ENCODE results near the gene CHCHD6. TPM values are rescaled to one million over a fixed set of nuclear protein-coding genes. Genes with fewer than 3 reads are reported as not detected.

Gene CHCHD6
- total and polyA plus RNA-seq, 4 donors: 12.1 to 22.6 (median 17.5) TPM

GRCh38 chr3:126751611-126752302, 47.7 kb downstream of the CHCHD6 start:
- Histone ChIP-seq H3K27ac (ENCODE audit: low read depth in 1 of 2, low read length in 1 of 2) (no peak overlapping the region), H3K4me1 (ENCODE audit: control insufficient read depth in 5 of 5, insufficient read depth in 5 of 5, low read length in 5 of 5) (peaks cover 0 to 26% (median 13%) of the 10 kb centered on the region in 5 donors), H3K9me3 (ENCODE audit: control insufficient read depth in 4 of 4, insufficient read depth in 3 of 4, low read length in 3 of 4) (no peaks in the 10 kb centered on the region), H3K36me3 (ENCODE audit: control insufficient read depth in 4 of 4, insufficient read depth in 4 of 4, low read length in 4 of 4) (no peaks in the 10 kb centered on the region), H3K4me3 (no peak overlapping the region), H3K27me3 (ENCODE audit: control insufficient read depth in 3 of 3, insufficient read depth in 3 of 3, low read length in 2 of 3) (no peaks in the 10 kb centered on the region), H3K9ac (ENCODE audit: insufficient read depth in 1 of 2, low read length in 2 of 2) (no peak overlapping the region)
- 70 to 72% methylated on average over 7 of the region's 7 CpGs for WGBS, 2 donors
- ATAC-seq (ENCODE audit: insufficient read depth, low FRiP score) (no peak), DNase-seq (no peak)
- TF ChIP-seq CTCF (IDR thresholded peaks at IDR 0.05; ENCODE audit: control extremely low read depth, extremely low read depth): no peak

- ATAC-seq (ENCODE audit: insufficient read depth, low FRiP score): peak; percentile 63
- Histone ChIP-seq H3K9me3 (ENCODE audit: control insufficient read depth in 4 of 4, insufficient read depth in 3 of 4, low read length in 3 of 4) (no peaks in the 10 kb centered on the region), H3K4me1 (ENCODE audit: control insufficient read depth in 5 of 5, insufficient read depth in 5 of 5, low read length in 5 of 5) (peaks cover 0 to 21% (median 12%) of the 10 kb centered on the region in 5 donors), H3K9ac (ENCODE audit: insufficient read depth in 1 of 2, low read length in 2 of 2) (no peak overlapping the region), H3K27me3 (ENCODE audit: control insufficient read depth in 3 of 3, insufficient read depth in 3 of 3, low read length in 2 of 3) (no peaks in the 10 kb centered on the region), H3K36me3 (ENCODE audit: control insufficient read depth in 4 of 4, insufficient read depth in 4 of 4, low read length in 4 of 4) (no peaks in the 10 kb centered on the region), H3K27ac (ENCODE audit: low read depth in 1 of 2, low read length in 1 of 2) (peak overlapping the region in 1 of 2 donors; percentile 64), H3K4me3 (no peak overlapping the region)
- TF ChIP-seq CTCF (IDR thresholded peaks at IDR 0.05; ENCODE audit: control extremely low read depth, extremely low read depth): peak; percentile 81
- peak; percentile 84 to 86 (median 84) for DNase-seq
- 54 to 61% methylated on average over 15 of the region's 15 CpGs for WGBS, 2 donors
Observed at GRCh38 chr3:126752303-126753190, 48.5 kb downstream of the CHCHD6 start.

DNA sequence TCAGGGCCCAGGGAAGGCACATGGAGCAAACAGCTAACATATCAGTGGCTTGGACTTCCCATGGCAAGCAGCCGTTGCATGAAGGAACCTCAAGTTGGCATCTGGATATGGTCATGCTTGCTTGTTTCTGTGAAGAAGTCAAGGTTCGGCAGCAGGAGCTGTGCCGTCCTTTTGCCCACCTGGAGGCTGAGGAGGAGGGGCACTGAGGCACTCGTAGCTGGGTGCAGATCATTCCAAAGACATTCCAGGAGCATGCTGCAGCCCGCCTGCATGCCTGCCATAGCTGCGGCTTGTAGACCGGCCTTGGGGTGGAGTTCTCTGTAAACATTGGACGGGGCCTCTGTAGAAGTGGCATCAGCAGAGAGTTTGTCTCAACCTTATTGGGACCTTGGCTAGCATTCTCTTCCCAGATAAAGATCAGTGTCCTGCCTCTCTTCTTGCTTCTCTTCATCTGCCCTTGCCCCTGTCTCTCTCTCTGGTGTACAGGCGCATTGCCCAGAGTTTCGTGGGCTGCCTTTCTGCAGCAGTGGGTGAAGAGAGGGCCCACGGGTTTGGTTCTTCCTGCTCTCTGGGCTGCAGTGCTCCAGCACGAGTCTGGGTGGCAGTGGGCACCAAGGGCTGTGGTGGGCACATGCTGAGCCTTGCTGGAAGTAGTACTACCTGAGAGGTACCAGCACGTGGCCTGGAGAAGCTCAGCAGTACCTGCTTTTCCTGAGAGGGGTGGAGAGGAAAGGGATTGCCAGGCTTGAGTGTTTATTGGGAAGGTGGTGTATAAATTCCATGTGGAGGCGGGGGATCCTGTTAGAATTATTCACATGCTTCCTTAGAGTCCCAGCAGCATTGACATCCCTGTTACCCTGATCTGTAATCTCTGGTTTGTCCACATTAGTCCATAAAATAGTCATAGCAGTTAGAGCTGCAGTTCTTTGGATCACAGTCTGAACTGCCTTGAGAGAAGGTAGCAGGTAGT, 49.4 kb downstream of the CHCHD6 start:
- H3K9ac ChIP-seq (ENCODE audit: insufficient read depth in 1 of 2, low read length in 2 of 2): no peak overlapping the region

More for the DNA sequence above, 49.4 kb downstream of the CHCHD6 start:
- H3K36me3 ChIP-seq (ENCODE audit: control insufficient read depth in 4 of 4, insufficient read depth in 4 of 4, low read length in 4 of 4): no peaks in the 10 kb centered on the region
- 74 to 83% methylated on average over 14 of the region's 14 CpGs for WGBS, 2 donors
- DNase-seq: peak; percentile 23 to 45 (median 40)
- no peaks in the 10 kb centered on the region for H3K27me3 ChIP-seq (ENCODE audit: control insufficient read depth in 3 of 3, insufficient read depth in 3 of 3, low read length in 2 of 3)
- H3K9me3 ChIP-seq (ENCODE audit: control insufficient read depth in 4 of 4, insufficient read depth in 3 of 4, low read length in 3 of 4): no peaks in the 10 kb centered on the region
- peaks cover 0 to 16% (median 7%) of the 10 kb centered on the region in 5 donors for H3K4me1 ChIP-seq (ENCODE audit: control insufficient read depth in 5 of 5, insufficient read depth in 5 of 5, low read length in 5 of 5)
- no peak for TF ChIP-seq CTCF (IDR thresholded peaks at IDR 0.05; ENCODE audit: control extremely low read depth, extremely low read depth)
- ATAC-seq (ENCODE audit: insufficient read depth, low FRiP score): peak; percentile 37
- peak overlapping the region in 1 of 2 donors; percentile 74 for H3K27ac ChIP-seq (ENCODE audit: low read depth in 1 of 2, low read length in 1 of 2)
- H3K4me3 ChIP-seq: no peak overlapping the region
